ENCODE data around the gene PSTPIP1.

PSTPIP1 gene

GRCh38 chr15:77032052-77032646, 37.2 kb downstream of the PSTPIP1 start:
- DNase-seq: no peak

- DNase-seq: no peak
These were observed 37.9 kb downstream of the PSTPIP1 start for GRCh38 chr15:77032647-77033416.

GRCh38 chr15:77033417-77033728, 38.4 kb downstream of the PSTPIP1 start:
- no peak for DNase-seq

GRCh38 chr15:77033729-77034671, 39.1 kb downstream of the PSTPIP1 start:
- no peak for DNase-seq

- DNase-seq: peak; percentile 63
These were observed 40.0 kb downstream of the PSTPIP1 start for GRCh38 chr15:77034695-77035489.

GRCh38 chr15:77035584-77035983, 40.7 kb downstream of the PSTPIP1 start:
- DNase-seq: no peak

- DNase-seq: no peak
These were observed 41.1 kb downstream of the PSTPIP1 start for GRCh38 chr15:77035999-77036471.

- DNase-seq: no peak
These were observed 41.8 kb downstream of the PSTPIP1 start for GRCh38 chr15:77036537-77037387.

- no peak for DNase-seq
These were observed 42.7 kb downstream of the PSTPIP1 start for GRCh38 chr15:77037388-77038209.

GRCh38 chr15:77038312-77039216, 43.6 kb downstream of the PSTPIP1 start:
- no peak for DNase-seq

GRCh38 chr15:77039217-77039533, 44.2 kb downstream of the PSTPIP1 start:
- DNase-seq: no peak

GRCh38 chr15:77039848-77040247, 44.9 kb downstream of the PSTPIP1 start:
- DNase-seq: no peak

GRCh38 chr15:77040673-77041072, 45.7 kb downstream of the PSTPIP1 start:
- no peak for DNase-seq

GRCh38 chr15:77042245-77042919, 47.5 kb downstream of the PSTPIP1 start:
- no peak for DNase-seq

GRCh38 chr15:77042955-77043920, 48.3 kb downstream of the PSTPIP1 start:
- no peak for DNase-seq

- DNase-seq: no peak
These were observed 49.5 kb downstream of the PSTPIP1 start for GRCh38 chr15:77044228-77045042.

GRCh38 chr15:77045985-77046384, 51.1 kb downstream of the PSTPIP1 start:
- DNase-seq: no peak
